K562 (cell line): ENCODE results near the gene CCDC178.

Experiments used
- CHD2 ChIP-seq: IDR thresholded peaks from 2 replicates; pipeline ENCODE4 v1.6.1; 2011; ENCODE audit warnings: low read depth, low read length
- ESRRA ChIP-seq: fragments of 450-650 bp; IDR thresholded peaks from 2 replicates; pipeline ENCODE4 v1.6.1; 2014; ENCODE audit warnings: low read depth, mild to moderate bottlenecking, moderate library complexity, borderline replicate concordance
- FOS ChIP-seq: IDR thresholded peaks from 3 replicates; pipeline ENCODE4 v1.6.1; 2011; ENCODE audit not compliant: insufficient read length; ENCODE audit errors: extremely low read depth
- MAX ChIP-seq: sonication (generic); formaldehyde crosslinking; IDR thresholded peaks from 2 replicates; pipeline ENCODE4 v1.9.0; 2022; ENCODE audit warnings: mild to moderate bottlenecking, missing genetic modification reagents
- NFRKB ChIP-seq: fragments of 450-650 bp; IDR thresholded peaks from 2 replicates; pipeline ENCODE4 v1.6.1; 2016; ENCODE audit warnings: low read depth
- POLR2A ChIP-seq: fragments of 450-650 bp; conservative IDR thresholded peaks from 2 replicates; pipeline ENCODE4 v1.6.1; 2016
- RAD21 ChIP-seq, 2 experiments: fragments of 250-450 bp in 1 of 2; fragments of 450-650 bp in 1 of 2; sonication (Bioruptor Pico) in 1 of 2; formaldehyde crosslinking in 1 of 2; IDR thresholded peaks in 1 of 2; conservative IDR thresholded peaks in 1 of 2; 2 replicates each; pipeline versions ENCODE4 v1.4.0 to v1.8.0; 2020 to 2022; ENCODE audit warnings: mild to moderate bottlenecking in 2 of 2, moderate library complexity in 1 of 2
- SREBF2 ChIP-seq: sonication (generic); formaldehyde crosslinking; IDR thresholded peaks from 2 replicates; pipeline ENCODE4 v1.4.0; 2020; ENCODE audit warnings: mild to moderate bottlenecking, missing genetic modification reagents
- ZBTB43 ChIP-seq: sonication (generic); formaldehyde crosslinking; IDR thresholded peaks from 2 replicates; pipeline ENCODE4 v1.8.0; 2023; ENCODE audit warnings: mild to moderate bottlenecking, missing genetic modification reagents
- ZNF239 ChIP-seq: fragments of 250-450 bp; sonication (Bioruptor Pico); IDR thresholded peaks from 2 replicates; pipeline ENCODE4 v1.4.0; 2020; ENCODE audit warnings: mild to moderate bottlenecking
- TF ChIP-seq, protein P1 (sequence below): fragments of 200-400 bp; formaldehyde crosslinking; IDR thresholded peaks from 2 replicates; pipeline ENCODE4 v1.6.1; 2017; ENCODE audit warnings: mild to moderate bottlenecking, low read depth, low read length, moderate library complexity

GRCh38 chr18:33123862-33124518 lies 316.5 kb downstream of the CCDC178 start:
- TF ChIP-seq POLR2A (no peak), ZNF239 (CRISPR knock-in tag) (no peak), ESRRA (no peak), NFRKB (no peak), MAX (CRISPR knock-in tag) (no peak), FOS (no peak), SREBF2 (CRISPR knock-in tag) (no peak), RAD21 (CRISPR knock-in tag; conservative IDR thresholded peaks at IDR 0.05 in 1 of 2, IDR thresholded peaks at IDR 0.05 in 1 of 2) (no peak), ZBTB43 (CRISPR knock-in tag) (no peak), CHD2 (no peak)
- TF ChIP-seq, protein P1, sequence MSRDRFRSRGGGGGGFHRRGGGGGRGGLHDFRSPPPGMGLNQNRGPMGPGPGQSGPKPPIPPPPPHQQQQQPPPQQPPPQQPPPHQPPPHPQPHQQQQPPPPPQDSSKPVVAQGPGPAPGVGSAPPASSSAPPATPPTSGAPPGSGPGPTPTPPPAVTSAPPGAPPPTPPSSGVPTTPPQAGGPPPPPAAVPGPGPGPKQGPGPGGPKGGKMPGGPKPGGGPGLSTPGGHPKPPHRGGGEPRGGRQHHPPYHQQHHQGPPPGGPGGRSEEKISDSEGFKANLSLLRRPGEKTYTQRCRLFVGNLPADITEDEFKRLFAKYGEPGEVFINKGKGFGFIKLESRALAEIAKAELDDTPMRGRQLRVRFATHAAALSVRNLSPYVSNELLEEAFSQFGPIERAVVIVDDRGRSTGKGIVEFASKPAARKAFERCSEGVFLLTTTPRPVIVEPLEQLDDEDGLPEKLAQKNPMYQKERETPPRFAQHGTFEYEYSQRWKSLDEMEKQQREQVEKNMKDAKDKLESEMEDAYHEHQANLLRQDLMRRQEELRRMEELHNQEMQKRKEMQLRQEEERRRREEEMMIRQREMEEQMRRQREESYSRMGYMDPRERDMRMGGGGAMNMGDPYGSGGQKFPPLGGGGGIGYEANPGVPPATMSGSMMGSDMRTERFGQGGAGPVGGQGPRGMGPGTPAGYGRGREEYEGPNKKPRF, result no peak
